GM12878 (cell line): Measurements from ENCODE around the gene KIAA2012. TPM values are rescaled to one million over a fixed set of nuclear protein-coding genes. Genes with fewer than 3 reads are reported as not detected.

Experiments used
- ATF3 ChIP-seq: IDR thresholded peaks from 2 replicates; pipeline ENCODE4 v1.6.1; 2011; ENCODE audit warnings: low read depth, mild to moderate bottlenecking, low read length, moderate library complexity, borderline replicate concordance; ENCODE audit errors: extremely low read depth
- CEBPZ ChIP-seq: fragments of 150-350 bp; IDR thresholded peaks from 2 replicates; pipeline ENCODE4 v1.6.1; 2016; ENCODE audit warnings: low read depth, low read length
- GABPA ChIP-seq: IDR thresholded peaks from 2 replicates; pipeline ENCODE4 v1.6.1; 2014; ENCODE audit warnings: antibody characterized with exemption, low read depth, mild to moderate bottlenecking, inconsistent platforms
- GATAD2B ChIP-seq: fragments of 450-650 bp; conservative IDR thresholded peaks from 2 replicates; pipeline ENCODE4 v1.6.1; 2017; ENCODE audit warnings: low read depth, mild to moderate bottlenecking, moderate library complexity
- HDAC6 ChIP-seq: fragments of 200-600 bp; sonication (generic); IDR thresholded peaks from one replicate; pipeline ENCODE4 v1.8.0; 2017; ENCODE audit warnings: antibody characterized with exemption; ENCODE audit not compliant: unreplicated experiment
- HSF1 ChIP-seq: fragments of 150-350 bp; IDR thresholded peaks from 2 replicates; pipeline ENCODE4 v1.6.1; 2014; ENCODE audit warnings: mild to moderate bottlenecking, low read depth, low read length
- MEF2A ChIP-seq: IDR thresholded peaks from 2 replicates; pipeline ENCODE4 v1.6.1; 2011; ENCODE audit warnings: low read depth, mild to moderate bottlenecking, low read length, moderate library complexity; ENCODE audit not compliant: insufficient read depth
- PRDM15 ChIP-seq: fragments of 450-650 bp; formaldehyde crosslinking; IDR thresholded peaks from 2 replicates; pipeline ENCODE4 v1.4.0; 2020; ENCODE audit warnings: mild to moderate bottlenecking, moderate library complexity
- SMAD5 ChIP-seq: IDR thresholded peaks from 2 replicates; pipeline ENCODE4 v1.6.1; 2016; ENCODE audit warnings: antibody characterized with exemption, low read depth
- SREBF2 ChIP-seq: IDR thresholded peaks from 2 replicates; pipeline ENCODE4 v1.6.1; 2012; ENCODE audit warnings: mild to moderate bottlenecking, low read length
- TBL1XR1 ChIP-seq: IDR thresholded peaks from 2 replicates; pipeline ENCODE4 v1.6.1; 2012; ENCODE audit warnings: low read depth, low read length, improper control_type of control experiment
- WRNIP1 ChIP-seq: IDR thresholded peaks from 2 replicates; pipeline ENCODE4 v1.6.1; 2011; ENCODE audit warnings: low read depth, low read length, improper control_type of control experiment, borderline replicate concordance
- ZBED1 ChIP-seq: IDR thresholded peaks from 2 replicates; pipeline ENCODE4 v1.6.1; 2016; ENCODE audit warnings: borderline replicate concordance
- ZNF384 ChIP-seq: IDR thresholded peaks from 2 replicates; pipeline ENCODE4 v1.6.1; 2012; ENCODE audit warnings: low read depth, mild to moderate bottlenecking, low read length, improper control_type of control experiment, borderline replicate concordance
- ZNF687 ChIP-seq: fragments of 450-650 bp; IDR thresholded peaks from 2 replicates; pipeline ENCODE4 v1.6.1; 2017; ENCODE audit warnings: mild to moderate bottlenecking, moderate library complexity
- polyA plus RNA-seq, 11 experiments: library from polyadenylated mRNA; depleted of rRNA in 4 of 11; unstranded in 6 of 11; stranded (reverse) in 5 of 11; fragments of >200 nt; fragmentation: Nextera tagmentation in 4 of 11; fragmentation: Illumina TruSeq in 1 of 11; extraction: Ambion mirVana in 4 of 11; extraction: Trizol in 1 of 11; gene quantifications; 1 replicate in 1 of 11; 2 replicates in 10 of 11; pipeline versions ENCODE4 v1.2.1 to v1.2.3, GENCODE V29; 2011 to 2016; ENCODE audit warnings: inconsistent platforms in 2 of 11, missing spikeins in 2 of 11, low read depth in 1 of 11
- total RNA-seq, 4 experiments: library from RNA; depleted of rRNA in 3 of 4; stranded (reverse); fragments of >200 nt in 3 of 4; fragmentation: Illumina TruSeq in 1 of 4; extraction: Trizol in 1 of 4; gene quantifications; 2 replicates each; pipeline versions ENCODE4 v1.2.1 to v1.2.3, GENCODE V29; 2013 to 2021

Gene KIAA2012
- total and polyA plus RNA-seq, 10 of the 15 experiments (the other 5 are each of a cell fraction or from before 2014, with no cell fraction given) = 0.03 TPM; not detected in 9

GRCh38 chr2:202172439-202173211 lies 99.6 kb downstream of the KIAA2012 start (continued):
- TF ChIP-seq HSF1 (no peak), SMAD5 (no peak), SREBF2 (no peak), TBL1XR1 (no peak), HDAC6 (no peak), PRDM15 (CRISPR knock-in tag) (no peak), GABPA (no peak), GATAD2B (peak; percentile 74; the same call in 1 of the 2 replicates), CEBPZ (no peak), ZNF384 (no peak), ZNF687 (no peak), WRNIP1 (no peak), ZBED1 (no peak), ATF3 (no peak), MEF2A (peak; percentile 28; the same call in 1 of the 2 replicates)
